GM19395 (cell line): Measurements from ENCODE around the gene HNMT.
"Not testable (repeated sequence)": the region's sequence is repeated elsewhere in the genome, so short reads cannot be mapped to it uniquely, and the experiment has no call there.

Experiments
- ATAC-seq: cut with Tn5 transposase; IDR thresholded peaks from one replicate; pipeline ENCODE4 v1.9.1; 2021; ENCODE audit warnings: mild to moderate bottlenecking, moderate library complexity; ENCODE audit not compliant: unreplicated experiment

The HNMT gene

DNA sequence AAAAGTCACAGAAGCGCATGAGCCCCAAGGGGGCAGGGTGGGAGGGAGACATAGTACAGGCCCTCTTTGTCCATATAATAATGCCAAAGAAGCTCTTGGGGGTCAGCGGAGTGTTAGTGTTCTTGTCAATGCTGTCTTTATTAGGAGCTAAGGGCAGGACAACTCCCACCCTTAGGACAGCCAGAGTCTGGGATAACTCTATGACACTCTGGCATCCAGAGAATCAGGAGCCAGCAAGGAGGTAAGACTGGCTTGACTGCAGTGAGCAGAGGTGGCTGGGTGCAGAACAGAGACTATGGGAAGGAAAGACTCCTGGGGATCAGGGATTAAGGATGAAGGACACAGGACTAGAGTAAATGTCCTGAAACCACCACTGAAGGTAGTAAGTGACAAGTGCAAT is 19.0 kb upstream of the HNMT start:
- ATAC-seq = no peak

DNA sequence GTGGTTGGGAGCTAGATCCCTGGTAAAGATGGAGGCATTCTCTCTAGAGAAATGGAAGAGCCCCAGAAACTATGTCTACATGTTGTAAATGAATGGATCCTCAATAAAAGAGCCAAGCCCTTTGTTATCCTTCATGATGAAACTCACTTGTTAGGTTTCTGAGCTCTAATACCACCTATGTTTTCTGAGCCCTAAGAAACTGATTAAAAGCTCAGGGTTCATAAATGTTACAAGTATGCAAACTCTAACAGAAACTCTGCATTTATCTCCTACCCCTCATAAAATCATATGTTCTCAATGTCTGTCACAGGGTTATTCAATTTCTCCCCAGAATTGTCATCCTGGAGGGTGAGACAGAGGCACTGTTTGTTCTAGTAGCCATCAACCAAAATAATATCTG is 18.0 kb upstream of the HNMT start:
- no peak for ATAC-seq

DNA sequence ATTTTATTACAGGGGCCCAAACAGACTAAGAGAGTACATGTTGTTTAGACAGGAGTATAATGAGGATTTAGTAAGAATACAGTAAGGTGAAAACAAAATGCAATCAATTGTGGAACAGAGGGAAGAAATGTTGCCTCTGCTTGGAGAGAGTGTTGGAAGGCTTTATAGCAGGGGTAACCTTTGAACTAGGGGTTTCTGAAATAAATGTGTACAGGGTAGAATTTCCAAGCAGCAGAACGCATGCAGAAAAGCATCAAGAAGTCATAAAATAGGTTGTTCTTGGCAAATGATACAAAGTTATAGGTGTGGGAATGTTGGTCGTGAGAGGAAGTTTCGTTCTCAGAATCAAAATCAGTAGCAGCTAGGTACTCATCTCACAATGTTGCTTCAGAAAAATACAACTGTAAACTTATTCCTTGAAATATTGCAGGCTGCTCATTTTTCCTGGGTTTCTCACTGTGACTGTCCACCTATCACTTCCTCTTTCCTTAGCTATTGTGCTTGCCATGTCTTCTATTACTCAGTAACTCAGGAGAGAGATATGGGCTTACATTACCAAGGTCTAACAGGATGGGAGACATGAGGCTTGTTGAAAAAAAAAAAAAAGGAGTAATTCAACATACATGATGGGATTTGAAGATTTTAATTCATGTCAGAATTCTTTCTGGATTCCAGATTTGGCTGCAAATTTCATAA is 17.1 kb upstream of the HNMT start:
- no peak for ATAC-seq

DNA sequence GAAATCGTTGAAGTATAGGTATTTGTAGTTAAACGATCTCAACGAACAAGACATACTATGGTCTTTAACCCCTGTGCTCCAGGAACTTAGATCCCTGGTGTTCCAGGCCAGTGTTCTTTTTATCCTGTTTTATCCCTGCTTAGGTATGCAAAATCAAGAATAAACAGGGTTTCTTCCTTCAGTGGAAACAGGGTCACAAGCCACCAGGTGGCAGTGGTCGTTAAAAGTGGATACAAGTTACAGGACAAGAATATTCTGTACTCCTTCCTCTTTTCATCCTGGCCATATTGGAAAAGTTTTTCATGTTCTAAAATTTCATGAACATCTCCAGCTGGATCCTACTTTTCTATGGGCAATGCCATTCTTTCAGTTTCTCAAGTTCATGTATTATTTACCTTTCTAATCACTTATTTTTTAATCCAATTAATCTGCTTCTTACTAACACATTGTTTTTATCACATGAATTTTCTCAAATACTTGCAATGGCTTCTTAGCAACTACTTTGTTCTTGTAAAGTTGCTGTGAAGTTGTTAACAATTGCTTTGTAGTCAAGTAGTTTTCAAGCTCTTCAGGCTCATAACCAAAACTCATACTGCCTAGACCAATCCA is 16.4 kb upstream of the HNMT start:
- ATAC-seq = no peak

DNA sequence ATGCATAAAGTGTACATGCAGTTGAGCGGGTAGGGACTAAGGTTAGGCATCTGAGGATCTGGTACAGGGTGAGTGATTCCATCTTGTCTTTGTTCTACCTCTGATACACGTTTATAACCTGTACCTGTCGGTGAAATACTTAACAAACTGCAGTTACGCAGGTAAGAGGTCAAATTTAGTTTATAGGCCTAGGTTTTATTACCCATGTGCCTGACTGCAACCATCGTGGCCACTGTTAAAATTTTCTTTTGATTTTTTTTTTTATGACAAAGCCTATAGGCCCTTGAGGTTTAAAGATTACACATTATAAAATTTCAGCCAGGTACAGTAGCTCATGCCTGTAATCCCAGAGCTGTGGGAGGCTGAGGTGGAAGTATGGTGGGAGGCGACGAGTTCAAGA is 15.4 kb upstream of the HNMT start:
- no peak for ATAC-seq

DNA sequence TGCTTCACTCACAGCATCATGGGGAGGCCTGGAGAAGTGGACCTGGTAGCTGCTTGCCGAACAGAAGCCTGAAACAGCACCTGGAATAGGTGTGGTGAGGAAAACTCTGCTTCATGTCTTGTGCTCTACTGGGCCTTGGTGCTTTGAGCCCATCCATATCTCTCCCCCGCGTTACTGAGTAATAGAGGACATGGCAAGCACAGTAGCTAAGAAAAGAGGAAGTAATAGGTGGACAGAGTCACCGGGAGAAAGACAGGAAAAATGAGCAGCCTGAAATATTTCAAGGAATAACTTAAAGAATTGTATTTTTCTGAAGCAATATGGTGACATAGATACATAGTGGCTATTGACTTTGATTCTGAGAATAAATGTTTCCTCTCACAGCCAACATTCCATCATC is 14.0 kb upstream of the HNMT start:
- no peak for ATAC-seq

DNA sequence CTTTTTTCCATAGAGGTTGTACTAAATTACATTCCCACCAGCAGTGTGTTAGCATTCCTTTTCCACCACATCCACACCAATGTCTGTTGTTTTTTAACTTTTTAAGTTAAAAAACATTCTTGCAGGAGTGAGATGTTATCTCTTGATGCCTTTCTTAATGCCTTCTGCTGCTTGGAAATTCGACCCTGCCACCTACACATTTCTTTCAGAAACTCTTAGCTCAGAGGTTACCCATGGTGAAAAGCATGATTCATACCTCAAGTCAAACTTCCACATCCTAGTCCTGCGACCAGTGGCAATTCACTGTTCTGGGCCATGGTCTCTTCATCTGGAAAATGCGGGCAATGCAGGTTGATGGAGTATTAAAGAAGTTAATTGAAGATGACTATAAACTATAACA is 12.7 kb upstream of the HNMT start:
- no peak for ATAC-seq

DNA sequence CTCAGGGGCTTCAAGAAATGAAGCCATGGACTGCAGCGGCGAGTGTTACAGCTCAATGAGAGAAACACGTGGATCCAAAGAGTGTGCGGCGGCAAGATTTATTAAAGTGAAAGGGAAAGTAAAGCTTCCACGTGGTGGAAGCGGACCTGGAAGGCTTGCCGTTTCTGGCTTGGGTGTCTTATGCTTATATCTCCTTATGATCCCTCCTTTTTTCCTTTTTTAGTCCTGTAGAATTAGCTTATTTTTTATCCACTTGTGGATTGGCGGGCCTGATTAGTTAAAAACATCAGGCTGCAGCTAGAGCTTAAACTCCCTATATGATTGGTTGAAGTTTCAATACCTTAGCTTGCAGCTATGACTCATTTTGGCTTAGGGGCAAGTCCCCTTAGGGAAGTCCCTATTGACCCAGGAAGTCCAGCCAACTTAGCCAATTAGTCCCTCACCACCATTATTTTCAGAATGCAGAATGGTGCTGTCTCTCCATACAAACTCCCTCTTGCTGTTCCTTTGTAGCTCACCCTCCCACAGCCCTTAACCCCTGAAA is 11.6 kb upstream of the HNMT start:
- no peak for ATAC-seq

DNA sequence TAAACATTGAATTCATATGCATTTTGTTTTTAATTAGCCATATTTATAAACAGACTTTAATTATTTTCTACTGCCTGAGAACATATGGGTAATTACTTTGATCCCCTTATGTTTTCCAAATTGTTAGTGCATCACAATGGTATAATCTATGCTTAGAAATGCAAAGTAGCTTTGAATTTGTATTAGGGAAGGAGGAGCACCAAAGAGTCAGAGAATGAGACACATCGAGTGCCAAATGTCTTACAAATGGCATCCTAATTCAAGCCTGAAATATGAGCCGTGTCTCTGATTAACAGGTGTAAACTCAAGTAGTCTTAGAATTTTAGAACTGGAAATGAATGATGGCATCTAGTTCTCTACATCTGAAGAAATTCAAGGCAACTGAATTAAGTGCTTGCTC is 8.7 kb upstream of the HNMT start:
- ATAC-seq = no peak

DNA sequence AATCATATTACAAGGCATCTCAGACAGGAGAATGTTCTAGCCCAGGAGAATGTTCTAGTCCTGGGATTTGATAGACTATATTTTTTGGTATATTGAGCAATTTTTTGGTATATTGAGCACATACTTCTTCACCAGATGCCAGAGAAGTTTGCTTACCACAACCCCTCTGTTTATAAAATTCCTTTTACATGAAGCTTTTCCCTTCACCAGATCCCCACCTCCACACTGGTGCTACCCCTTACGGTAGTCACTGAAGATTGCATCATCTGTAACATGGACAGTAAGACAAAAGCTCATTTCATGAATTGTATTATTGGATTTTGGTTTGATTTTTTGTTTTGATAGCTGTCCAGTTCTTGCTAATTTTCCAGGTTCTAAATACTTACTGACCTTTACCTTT is 7.2 kb upstream of the HNMT start:
- ATAC-seq = no peak

DNA sequence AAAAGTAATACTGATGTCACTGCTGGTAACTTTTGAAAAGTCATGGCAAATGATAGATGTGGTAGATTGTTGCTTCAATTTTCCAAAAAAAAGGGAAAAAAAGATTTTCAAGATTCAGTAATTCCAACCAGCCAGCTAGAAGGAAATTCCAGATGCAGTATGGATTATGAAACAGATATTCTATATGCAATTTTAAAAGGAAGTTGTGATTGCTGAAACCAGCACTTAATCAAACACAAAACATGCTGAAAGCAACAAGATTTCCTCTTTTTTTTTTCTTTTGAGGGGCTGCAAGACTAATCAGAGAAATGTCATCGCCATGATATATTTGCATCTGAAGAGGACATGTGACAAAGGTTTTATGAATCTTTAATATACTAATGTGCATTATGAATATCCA is 5.1 kb upstream of the HNMT start:
- ATAC-seq = no peak

DNA sequence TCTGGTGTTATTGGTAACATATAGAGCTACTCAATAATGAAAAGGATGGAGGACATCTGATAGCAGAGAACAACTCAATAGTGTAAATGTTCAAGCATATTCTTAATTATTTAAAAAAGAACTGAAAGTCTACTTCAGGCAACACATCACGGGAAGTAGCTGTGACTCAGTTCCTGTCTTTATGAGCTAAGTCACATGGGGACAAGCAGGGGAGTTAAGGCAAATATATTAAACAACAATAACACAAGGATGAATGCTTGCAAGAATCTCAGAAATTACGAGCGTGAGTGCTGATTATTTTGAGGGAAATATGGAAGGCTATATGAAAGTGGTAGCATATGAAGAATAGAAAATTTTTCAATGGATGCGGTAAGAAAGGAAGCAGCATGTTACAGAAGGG is 4.0 kb upstream of the HNMT start:
- no peak for ATAC-seq

DNA sequence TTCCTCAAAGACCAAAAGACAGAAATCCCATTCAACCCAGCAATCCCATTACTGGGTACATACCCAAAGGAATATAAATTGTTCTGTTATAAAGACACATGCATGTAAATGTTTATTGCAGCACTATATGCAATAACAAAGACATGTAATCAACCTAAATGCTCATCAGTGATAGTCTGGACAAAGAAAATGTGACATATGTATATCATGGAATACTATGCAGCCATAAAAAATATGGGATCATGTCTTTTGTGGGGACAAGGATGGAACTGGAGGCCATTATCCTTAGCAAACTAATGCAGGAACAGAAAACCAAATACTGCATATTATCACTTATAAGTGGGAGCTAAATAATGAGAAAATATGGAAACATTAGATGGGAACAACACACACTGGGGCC is 2.7 kb upstream of the HNMT start:
- ATAC-seq = no peak

DNA sequence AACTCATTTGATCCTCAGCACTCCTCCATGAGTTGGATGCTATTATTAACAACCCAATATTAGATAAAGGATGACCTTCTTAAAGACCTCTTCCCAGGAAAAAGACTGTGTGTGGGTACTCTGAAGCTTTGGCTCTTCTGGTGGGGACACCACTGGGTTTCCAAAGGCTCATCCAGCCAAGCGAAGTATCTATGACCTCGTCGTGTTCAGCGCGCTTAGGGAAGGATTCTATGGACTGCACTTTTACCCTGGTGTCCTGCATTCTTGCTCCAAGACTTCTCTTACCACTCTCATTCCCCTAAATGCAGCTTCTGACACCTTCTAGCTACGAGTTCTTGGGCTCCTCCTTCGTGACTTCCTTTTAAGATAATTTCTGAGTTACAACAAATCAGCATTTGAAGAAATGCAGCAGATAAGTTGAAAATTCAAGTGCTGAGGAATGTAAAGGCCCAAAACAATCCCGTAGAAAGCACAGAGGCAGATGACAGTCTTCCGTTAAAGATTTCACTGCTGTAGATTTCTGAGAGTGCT is 673 bp upstream of the HNMT start:
- ATAC-seq = no peak

DNA sequence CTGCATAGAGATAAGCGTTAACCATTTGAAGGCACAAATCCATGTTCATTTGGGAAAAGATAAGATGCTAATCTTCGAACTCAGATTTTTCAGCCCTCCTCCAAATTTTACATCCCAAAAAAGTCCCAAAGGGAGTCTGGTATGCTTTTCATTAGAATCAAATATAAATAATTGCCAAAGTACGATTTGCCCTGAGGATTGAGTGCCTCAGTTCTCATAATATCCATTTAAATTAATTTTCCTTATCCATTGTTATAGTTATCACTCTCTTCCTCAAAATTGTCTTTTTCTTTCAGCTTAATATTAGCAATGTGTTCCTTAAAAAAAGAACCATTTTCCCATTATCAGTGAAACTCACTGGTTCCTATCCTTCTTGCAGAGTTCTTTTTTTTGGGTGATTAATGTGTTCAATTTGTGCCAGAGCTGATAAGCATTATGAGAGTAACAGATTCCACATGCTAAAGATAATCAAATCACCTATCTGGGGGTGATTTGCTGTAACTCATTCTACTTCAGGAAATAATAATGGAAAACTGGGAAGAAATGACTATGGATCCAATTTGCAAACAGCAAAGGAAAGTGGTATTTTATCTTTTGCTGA is 686 bp downstream of the HNMT start:
- ATAC-seq = no peak

DNA sequence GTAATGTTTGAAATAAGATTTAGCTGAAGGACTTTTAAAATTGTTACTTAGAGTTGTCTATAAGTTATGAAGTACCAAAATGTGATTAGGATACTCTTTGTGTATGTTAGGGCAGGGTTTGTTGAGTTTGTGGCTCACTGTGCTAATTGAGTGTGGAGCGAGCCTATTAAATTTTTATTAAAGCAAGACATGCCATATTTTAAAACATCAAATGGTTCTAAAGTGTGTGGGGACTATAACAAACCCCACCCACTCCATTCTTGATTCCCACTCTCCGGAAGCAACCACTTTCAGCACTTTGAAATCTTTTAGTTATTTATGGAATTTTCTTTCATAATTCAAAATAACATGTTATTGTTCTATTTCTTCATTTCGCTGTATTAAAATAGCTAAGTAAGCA is 1.8 kb downstream of the HNMT start:
- no peak for ATAC-seq

DNA sequence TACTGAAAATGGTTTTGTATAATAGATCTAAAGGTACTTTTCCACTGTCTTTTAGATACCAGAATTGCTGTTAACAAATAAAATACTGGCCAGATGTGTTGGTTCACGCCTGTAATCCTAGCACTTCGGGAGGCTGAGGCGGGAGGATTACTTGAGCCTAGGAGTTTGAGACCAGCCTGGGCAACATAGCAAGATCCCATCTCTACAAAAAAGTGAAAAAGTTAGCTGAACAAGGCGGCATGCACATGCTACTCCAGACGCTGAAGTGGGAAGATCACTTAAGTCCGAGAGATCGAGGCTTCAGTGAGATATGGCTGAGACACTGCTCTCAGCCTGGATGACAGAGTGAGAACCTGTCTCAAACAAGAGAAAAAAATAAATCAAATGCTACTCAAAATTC is 2.8 kb downstream of the HNMT start:
- ATAC-seq = no peak

DNA sequence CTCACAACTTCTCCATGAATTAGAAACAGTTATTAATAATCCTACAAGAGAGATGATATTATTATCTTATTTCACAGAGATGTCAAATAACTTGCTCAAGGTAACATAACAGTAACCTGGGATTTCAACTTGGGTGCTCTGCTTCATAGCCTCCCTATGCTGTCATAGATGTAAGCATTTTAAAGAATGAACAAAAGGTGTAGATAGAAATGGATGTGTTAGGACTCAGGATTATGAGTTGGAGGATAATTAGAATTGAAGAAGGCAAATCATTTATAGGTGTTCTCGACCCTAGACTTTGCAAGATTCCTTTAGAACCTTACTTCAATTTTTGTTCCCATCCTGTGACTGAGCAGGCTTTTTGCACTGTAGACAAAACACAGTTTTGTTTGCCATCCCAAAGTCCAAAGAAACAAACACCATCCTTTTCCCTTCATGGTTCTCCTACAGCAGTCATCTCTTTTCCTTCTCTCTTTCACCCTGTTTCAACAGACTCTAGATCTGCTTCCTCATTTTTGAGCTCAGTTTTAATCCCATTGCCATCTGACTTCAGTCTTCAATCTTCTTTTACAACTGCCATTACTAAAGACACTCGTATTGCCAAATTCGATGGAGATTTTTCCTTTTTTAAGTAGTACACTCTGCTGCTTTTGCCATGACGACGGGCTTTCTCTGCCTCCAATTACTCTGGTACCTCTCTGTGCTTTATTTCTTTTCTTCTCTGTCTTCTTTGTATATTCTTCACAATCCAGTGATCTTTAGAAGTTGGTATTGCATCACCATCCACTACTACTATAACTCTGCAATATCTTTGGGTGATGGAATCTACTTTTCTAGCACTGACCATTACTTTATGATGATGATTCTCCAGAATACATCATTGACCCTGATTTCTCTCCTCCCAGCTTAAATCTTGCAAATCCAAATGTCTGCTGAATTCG is 4.5 kb downstream of the HNMT start:
- no peak for ATAC-seq

DNA sequence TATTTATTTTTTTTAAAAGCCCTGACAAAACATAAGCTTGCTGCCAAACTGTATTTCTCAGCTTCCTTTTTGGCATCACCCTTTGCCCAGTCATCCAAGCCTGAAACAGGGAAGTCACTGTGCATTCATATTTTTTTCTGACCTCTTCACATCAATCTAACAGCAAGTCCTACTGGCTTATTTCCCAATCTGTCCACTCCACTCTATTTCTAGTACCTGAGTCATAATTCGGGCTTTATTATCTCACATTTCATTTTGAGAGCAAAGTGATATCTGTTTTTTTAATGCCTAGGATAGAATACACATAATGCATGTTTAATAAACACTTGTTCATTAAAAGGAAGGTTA is 5.1 kb downstream of the HNMT start:
- ATAC-seq = no peak

DNA sequence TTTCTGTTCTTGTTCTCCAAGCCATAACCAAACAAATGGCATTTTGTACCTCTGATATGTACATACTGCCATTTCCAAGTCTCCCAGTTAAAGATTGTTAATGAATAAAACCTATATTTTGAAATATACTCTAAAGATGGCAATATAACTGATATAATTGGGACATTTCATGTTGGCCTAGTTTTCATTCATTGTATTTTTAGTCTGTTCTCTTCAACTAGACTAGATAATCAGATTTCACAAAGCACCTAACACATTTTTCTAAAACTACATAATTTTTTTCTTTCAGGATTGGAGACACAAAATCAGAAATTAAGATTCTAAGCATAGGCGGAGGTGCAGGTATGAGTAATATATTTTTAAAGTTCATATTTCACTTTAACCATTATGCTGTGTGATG is 5.6 kb downstream of the HNMT start:
- ATAC-seq = no peak

DNA sequence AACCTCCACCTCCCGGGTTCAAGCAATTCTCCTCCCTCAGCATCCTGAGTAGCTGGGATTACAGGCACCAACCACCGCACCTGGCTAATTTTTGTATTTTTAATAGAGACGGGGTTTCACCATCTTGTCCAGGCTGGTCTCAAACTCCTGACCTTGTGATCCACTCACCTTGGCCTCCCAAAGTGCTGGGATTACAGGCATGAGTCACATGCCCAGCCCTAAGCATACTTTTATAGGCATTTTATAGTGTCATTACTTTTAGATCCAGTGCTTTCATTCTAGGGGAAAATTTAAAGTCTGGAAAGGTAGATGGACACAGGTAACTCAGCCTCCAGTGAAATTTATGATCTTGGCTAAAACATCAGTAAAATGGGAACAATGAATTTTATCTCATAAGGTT is 7.0 kb downstream of the HNMT start:
- ATAC-seq = not testable (repeated sequence)
